HL-60 (cell line): ENCODE data around the gene ATPAF2.

Source experiments
- DNase-seq, 2 experiments: peaks; one replicate each; pipeline ENCODE4 v3.0.0-alpha.2; 2010 to 2020; ENCODE audit warnings: low read depth in 1 of 2, low spot score in 1 of 2
- H3K27ac ChIP-seq: fragments of 250-450 bp; sonication (Bioruptor Pico); replicated peaks from 2 replicates; pipeline ENCODE4 v1.5.1; 2020; ENCODE audit warnings: mild to moderate bottlenecking, moderate library complexity
- H3K27me3 ChIP-seq: fragments of 250-450 bp; sonication (Bioruptor Pico); 2 replicates; pipeline ENCODE4 v1.5.1; 2021; ENCODE audit warnings: mild to moderate bottlenecking, moderate library complexity; ENCODE audit not compliant: insufficient read depth, poor library complexity, severe bottlenecking
- H3K4me3 ChIP-seq: replicated peaks from 2 replicates; pipeline ENCODE4 v1.5.1; 2011; ENCODE audit warnings: mild to moderate bottlenecking, control low read depth, low read length; ENCODE audit not compliant: insufficient read depth
- CTCF ChIP-seq: IDR thresholded peaks from one replicate; pipeline ENCODE4 v1.5.1; 2011; ENCODE audit warnings: low read length, control low read depth, inconsistent platforms; ENCODE audit not compliant: insufficient read depth
- GABPA ChIP-seq: IDR thresholded peaks from 2 replicates; pipeline ENCODE4 v1.6.1; 2012; ENCODE audit warnings: low read depth
- POLR2AphosphoS5 ChIP-seq: IDR thresholded peaks from 2 replicates; pipeline ENCODE4 v1.6.1; 2012; ENCODE audit warnings: low read depth
- REST ChIP-seq: IDR thresholded peaks from 2 replicates; pipeline ENCODE4 v1.6.1; 2012; ENCODE audit warnings: low read depth; ENCODE audit not compliant: insufficient replicate concordance
- SPI1 ChIP-seq: IDR thresholded peaks from 2 replicates; pipeline ENCODE4 v1.6.1; 2012; ENCODE audit warnings: low read depth, mild to moderate bottlenecking, borderline replicate concordance

Gene ATPAF2

DNA sequence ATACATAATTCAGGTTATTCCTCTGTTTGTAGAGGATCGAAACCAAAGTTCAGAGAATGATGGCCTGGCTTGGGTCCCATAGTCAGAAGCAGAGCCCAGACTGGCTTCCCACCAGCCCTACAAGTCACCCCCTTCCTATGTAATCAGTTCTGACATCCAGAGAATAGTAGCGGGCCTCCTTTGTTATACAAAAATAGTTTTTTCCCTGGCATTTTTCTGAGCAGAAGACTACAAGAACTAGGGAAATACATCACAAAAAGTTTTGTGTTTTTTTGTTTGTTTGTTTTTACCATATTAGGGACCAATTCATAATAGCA lies 19.2 kb downstream of the ATPAF2 start:
- no peaks in the 10 kb centered on the region for H3K27me3 ChIP-seq
- TF ChIP-seq GABPA (no peak), CTCF (no peak), REST (no peak), POLR2AphosphoS5 (no peak), SPI1 (no peak)
- no peak overlapping the region for H3K4me3 ChIP-seq
- no peak for DNase-seq
- H3K27ac ChIP-seq = no peak overlapping the region

DNA sequence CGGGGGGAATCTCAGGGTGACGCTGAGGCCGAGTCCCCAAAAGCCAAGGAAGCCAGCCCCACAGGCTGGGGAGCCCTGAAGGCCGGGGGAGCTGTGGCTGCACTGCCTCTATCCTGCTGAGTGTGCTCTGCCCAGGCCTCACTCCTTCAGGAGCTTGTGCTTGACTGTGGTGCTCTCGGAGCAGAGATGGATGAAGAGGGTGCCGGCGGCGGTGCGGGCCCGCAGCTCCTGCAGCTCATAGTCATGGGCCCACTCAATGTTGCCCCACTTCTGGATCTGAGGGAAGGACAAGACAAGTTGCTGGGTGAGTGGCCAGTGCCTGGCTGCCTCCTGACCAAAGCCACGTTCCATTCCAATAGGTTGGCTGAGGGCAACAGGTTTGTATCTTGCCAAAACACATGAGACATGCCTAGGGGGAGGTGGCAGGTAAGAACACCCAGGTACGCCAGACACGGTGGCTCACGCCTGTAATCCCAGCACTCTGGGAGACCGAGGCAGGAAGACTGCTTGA lies 20.5 kb downstream of the ATPAF2 start:
- Histone ChIP-seq H3K4me3 (no peak overlapping the region), H3K27me3 (no peaks in the 10 kb centered on the region), H3K27ac (no peak overlapping the region)
- no peak for DNase-seq
- no peak for TF ChIP-seq CTCF

DNA sequence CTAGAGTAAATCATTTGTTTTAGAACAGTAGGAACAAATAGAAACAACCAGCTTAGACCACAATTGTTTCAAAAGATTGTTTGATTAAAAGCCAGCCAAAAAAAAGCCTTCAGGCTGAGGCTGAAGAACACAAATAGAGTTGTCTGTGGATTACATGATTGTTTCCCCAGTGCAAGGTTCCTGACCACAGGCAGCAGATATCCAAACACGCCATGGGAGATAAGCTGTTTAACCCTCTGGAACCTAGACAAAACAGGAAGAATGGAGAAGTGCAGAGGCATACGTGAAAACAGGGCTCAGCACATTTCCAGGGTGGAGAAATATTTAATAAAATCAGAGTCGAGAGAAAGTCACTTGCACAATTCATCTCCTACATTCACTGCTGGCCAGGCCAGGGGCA lies 21.0 kb downstream of the ATPAF2 start:
- H3K4me3 ChIP-seq = no peak overlapping the region
- no peak overlapping the region for H3K27ac ChIP-seq
- no peak for TF ChIP-seq POLR2AphosphoS5
- TF ChIP-seq SPI1 = no peak
- TF ChIP-seq GABPA = no peak
- no peak for TF ChIP-seq CTCF
- TF ChIP-seq REST = no peak
- no peak for DNase-seq
- no peaks in the 10 kb centered on the region for H3K27me3 ChIP-seq

DNA sequence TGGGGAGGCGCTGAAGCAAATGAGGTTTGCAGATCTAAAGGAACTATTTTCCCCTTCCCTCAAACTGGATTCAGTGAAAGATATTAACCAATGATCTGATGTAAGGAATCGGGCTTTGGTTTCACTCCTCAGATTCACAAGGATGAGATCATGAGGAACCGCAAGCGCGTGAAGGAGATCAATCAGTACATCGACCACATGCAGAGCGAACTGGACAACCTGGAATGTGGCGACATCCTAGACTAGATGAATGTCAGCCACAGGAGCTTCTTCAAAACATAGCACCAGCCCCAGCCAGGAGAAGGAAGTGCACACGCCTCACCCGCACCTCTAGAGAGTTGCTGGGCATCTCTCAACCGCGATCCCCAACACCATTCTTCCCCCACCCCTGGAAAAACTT lies 22.5 kb downstream of the ATPAF2 start:
- H3K4me3 ChIP-seq = no peak overlapping the region
- DNase-seq = no peak
- H3K27ac ChIP-seq = no peak overlapping the region
- H3K27me3 ChIP-seq = no peaks in the 10 kb centered on the region
- TF ChIP-seq POLR2AphosphoS5 = no peak
- no peak for TF ChIP-seq CTCF
